Kidney epithelial cell (primary cell): ENCODE results near the gene PIAS1. TPM values are rescaled to one million over a fixed set of nuclear protein-coding genes. Genes with fewer than 3 reads are reported as not detected.

ENCODE experiments used
- DNase-seq: peaks from one replicate; pipeline ENCODE4 v3.0.0-alpha.2; 2010; ENCODE audit warnings: low read depth
- H3K27me3 ChIP-seq: 2 replicates; pipeline ENCODE4 v1.6.0; 2011; ENCODE audit warnings: low read length; ENCODE audit not compliant: control insufficient read depth, insufficient read depth
- H3K36me3 ChIP-seq: 2 replicates; pipeline ENCODE4 v1.5.1; 2011; ENCODE audit warnings: low read length; ENCODE audit not compliant: control insufficient read depth, insufficient read depth
- H3K4me3 ChIP-seq: 2 replicates; pipeline ENCODE4 v1.5.1; 2011; ENCODE audit warnings: low read depth, mild to moderate bottlenecking, control low read depth, low read length
- total RNA-seq: library from RNA; depleted of rRNA; stranded (reverse); fragments of >200 nt; gene quantifications from 2 replicates; pipeline ENCODE4 v1.2.3, GENCODE V29; 2015
- TF ChIP-seq, protein P1 (sequence below): IDR thresholded peaks from 2 replicates; pipeline ENCODE4 v1.5.1; 2011; ENCODE audit warnings: mild to moderate bottlenecking, moderate library complexity, low read length, control low read depth, inconsistent platforms; ENCODE audit not compliant: insufficient read depth, poor library complexity, severe bottlenecking

PIAS1 gene
- total RNA-seq, 1 donor from 2014 or later: 8.6 TPM

- Histone ChIP-seq H3K27me3 (no peaks in the 10 kb centered on the region), H3K36me3 (no peaks in the 10 kb centered on the region), H3K4me3 (no peak overlapping the region)
- TF ChIP-seq, protein P1, sequence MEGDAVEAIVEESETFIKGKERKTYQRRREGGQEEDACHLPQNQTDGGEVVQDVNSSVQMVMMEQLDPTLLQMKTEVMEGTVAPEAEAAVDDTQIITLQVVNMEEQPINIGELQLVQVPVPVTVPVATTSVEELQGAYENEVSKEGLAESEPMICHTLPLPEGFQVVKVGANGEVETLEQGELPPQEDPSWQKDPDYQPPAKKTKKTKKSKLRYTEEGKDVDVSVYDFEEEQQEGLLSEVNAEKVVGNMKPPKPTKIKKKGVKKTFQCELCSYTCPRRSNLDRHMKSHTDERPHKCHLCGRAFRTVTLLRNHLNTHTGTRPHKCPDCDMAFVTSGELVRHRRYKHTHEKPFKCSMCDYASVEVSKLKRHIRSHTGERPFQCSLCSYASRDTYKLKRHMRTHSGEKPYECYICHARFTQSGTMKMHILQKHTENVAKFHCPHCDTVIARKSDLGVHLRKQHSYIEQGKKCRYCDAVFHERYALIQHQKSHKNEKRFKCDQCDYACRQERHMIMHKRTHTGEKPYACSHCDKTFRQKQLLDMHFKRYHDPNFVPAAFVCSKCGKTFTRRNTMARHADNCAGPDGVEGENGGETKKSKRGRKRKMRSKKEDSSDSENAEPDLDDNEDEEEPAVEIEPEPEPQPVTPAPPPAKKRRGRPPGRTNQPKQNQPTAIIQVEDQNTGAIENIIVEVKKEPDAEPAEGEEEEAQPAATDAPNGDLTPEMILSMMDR: no peak
- no peak for DNase-seq
Measured at GRCh38 chr15:68085052-68085451, 30.9 kb downstream of the PIAS1 start.

DNA sequence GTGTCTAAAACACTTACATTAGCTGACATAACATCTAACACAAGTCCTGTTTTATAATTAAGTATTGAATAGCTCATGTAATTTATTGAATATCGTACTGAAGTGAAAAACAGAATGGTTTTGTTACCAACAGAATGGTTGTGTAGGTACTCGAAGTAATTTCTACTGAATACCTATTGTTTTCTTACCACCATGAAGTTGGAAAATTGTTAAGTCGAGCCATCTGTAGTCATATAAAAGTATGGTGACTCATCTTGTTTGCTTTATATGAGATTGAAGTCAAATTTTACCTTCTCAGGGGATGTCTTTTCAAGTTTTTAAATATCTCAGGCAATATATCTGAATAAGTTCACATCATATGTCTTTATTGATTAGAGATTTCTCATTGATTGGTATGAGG lies 37.6 kb downstream of the PIAS1 start:
- no peak overlapping the region for H3K4me3 ChIP-seq
- no peak for DNase-seq
- TF ChIP-seq, protein P1: no peak
- H3K36me3 ChIP-seq: no peaks in the 10 kb centered on the region
- H3K27me3 ChIP-seq: no peaks in the 10 kb centered on the region

GRCh38 chr15:68096099-68096498 lies 42.0 kb downstream of the PIAS1 start:
- no peaks in the 10 kb centered on the region for H3K27me3 ChIP-seq
- H3K36me3 ChIP-seq: no peaks in the 10 kb centered on the region
- TF ChIP-seq, protein P1: no peak
- no peak for DNase-seq
- H3K4me3 ChIP-seq: no peak overlapping the region

- TF ChIP-seq, protein P1: no peak
- Histone ChIP-seq H3K4me3 (no peak overlapping the region), H3K36me3 (no peaks in the 10 kb centered on the region), H3K27me3 (no peaks in the 10 kb centered on the region)
- DNase-seq: no peak
Measured at GRCh38 chr15:68097029-68097428, 42.9 kb downstream of the PIAS1 start.

GRCh38 chr15:68098465-68098864 lies 44.4 kb downstream of the PIAS1 start:
- no peak overlapping the region for H3K4me3 ChIP-seq
- TF ChIP-seq, protein P1: no peak
- H3K36me3 ChIP-seq: no peaks in the 10 kb centered on the region
- no peak for DNase-seq
- H3K27me3 ChIP-seq: no peaks in the 10 kb centered on the region

- Histone ChIP-seq H3K27me3 (no peaks in the 10 kb centered on the region), H3K36me3 (no peaks in the 10 kb centered on the region), H3K4me3 (no peak overlapping the region)
- TF ChIP-seq, protein P1: no peak
- DNase-seq: no peak
Measured at GRCh38 chr15:68100194-68100593, 46.1 kb downstream of the PIAS1 start.
